ENCODE data around the gene MAPT.

The MAPT gene

DNA sequence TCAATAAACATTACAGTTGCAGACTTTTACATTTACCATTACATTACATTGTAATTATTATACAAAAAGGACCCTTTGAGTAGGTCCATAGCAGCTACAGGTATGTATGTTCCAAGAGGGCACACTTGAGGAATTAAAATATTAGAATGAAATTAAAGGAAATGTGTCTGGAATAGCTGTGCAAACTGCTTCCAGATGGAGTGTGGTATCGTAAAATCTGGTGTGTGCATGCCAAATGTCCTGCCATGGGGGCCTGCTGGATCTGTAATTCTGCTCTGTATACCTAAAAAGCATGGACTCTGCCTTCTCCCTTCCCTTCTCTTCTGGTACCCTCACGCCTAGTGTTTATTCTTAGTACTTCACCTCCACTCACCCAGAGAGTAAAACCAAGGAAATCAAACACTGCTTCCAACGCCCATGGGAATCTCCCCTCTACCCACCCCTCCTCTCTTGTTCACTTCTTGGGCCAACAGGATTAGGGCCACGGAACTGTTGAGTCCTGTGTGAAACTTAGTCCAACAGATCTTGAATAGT lies 143.4 kb downstream of the MAPT start:
- no peak for FAIRE-seq
- DNase-seq (ENCODE audit: insufficient read length, low spot score) = no peak

DNA sequence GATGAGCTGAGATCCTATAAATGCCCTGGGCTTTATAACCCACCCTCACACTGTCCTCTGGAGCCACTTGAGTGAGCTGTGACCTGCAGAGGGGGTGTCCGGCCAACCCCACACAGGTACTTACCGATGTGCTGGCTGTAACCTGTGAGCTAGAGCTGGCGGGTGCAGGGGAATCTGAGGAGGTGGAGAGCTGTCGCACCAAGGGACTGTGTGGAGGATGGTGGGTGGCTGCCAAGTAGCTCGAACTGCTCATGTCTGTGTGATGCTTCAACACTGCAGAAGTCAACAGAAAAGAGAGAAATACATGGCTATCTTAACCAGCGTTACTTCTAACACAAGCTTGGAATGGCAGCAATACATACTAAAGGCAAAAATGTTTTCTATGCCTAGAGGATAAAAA lies 144.1 kb downstream of the MAPT start:
- DNase-seq (ENCODE audit: insufficient read length, low spot score) (no peak), FAIRE-seq (peak; percentile 69)

DNA sequence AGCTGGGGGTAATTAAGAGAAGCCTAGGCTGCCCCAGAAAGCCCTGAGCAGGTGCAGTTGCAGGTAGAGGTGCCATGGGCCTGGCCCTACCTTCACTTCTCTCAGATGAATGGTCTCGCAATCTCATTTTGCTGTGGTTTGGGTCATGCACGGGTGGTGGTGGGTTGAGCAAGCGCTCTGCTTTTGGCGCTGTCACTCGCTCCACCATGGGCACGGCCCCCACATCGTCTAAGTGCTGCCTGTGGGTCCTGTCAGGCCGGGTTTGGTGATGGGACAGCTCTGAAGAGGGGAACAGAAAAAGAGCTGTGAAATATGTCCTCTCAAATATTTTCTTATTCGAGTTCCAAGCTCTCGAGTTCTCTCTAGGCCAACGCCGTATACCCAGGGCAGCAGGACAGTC lies 144.6 kb downstream of the MAPT start:
- FAIRE-seq = no peak
- DNase-seq (ENCODE audit: insufficient read length, low spot score) = no peak

GRCh38 chr17:46039592-46040186 lies 145.3 kb downstream of the MAPT start:
- FAIRE-seq (no peak), DNase-seq (ENCODE audit: insufficient read length, low spot score) (no peak)

DNA sequence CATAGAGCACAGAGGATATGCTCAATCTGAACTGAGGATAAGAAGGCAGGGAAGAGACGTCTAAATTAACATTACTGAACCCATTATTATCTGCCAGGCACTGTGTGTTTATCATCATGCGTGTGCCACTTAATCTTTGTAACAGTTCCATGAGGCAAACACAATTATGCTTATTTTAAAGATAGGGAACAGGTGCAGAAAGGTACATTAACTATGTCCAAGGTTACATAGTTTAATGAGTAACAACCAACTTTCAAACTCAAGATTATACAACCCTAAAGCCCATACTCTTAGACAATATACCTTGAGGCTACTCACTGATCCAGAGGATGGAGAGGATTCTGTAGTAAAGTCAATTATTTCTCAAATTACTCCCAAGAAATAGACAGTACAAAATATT lies 147.9 kb downstream of the MAPT start:
- FAIRE-seq (no peak), DNase-seq (ENCODE audit: insufficient read length, low spot score) (no peak)

DNA sequence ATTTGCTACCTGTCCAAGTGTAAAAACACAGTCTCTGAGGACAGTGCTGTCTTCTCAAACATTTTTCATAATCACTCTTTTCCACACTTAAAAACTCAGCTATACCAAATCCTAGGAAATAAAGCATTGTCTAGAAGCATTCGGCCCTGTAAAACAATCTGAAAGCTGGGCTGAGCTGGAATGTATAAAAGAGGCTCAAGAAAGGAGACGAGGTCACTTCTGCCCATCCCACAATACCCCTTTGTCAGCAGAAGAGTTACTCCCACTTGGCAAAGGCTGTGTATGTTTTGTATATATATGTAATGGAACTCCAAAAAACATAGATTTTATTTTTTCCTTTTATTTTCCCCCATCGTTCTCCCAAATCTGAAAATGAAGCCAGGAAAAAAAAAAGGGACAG lies 148.6 kb downstream of the MAPT start:
- no peak for FAIRE-seq
- no peak for DNase-seq (ENCODE audit: insufficient read length, low spot score)

GRCh38 chr17:46043606-46044005 lies 149.3 kb downstream of the MAPT start:
- no peak for FAIRE-seq
- DNase-seq (ENCODE audit: insufficient read length, low spot score) = no peak

DNA sequence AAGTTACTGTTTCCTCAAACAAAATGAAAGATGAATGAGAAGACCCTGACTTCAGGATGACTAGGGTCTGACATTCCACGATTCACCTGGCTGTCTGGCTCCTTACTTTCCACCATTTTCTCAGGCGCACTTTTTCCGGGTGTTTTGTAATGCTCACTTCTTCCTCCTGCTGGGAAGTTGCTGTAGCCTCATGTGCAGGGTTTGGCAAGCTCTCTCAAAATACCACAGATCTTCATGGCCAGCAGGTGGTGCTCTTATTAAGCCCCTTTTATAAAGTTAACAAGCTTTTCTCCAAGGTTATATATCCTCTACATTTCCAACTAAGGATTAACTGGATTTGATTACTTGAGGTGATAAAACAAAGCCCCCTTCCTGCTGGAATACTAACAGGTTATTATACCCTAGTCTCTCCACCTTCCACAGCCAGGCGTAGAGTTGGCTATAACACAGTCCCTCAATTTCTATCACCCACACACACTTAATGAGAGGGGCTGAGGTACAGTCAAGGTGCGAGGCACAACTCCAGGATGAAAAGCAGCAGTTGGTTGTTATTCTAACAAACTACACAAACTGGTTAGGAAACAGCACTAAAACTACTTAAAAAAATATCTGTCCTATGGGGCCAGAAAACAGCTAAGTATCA lies 150.1 kb downstream of the MAPT start:
- FAIRE-seq (peak; percentile 91), DNase-seq (ENCODE audit: insufficient read length, low spot score) (peak; percentile 84)

GRCh38 chr17:46044989-46045388 lies 150.6 kb downstream of the MAPT start:
- FAIRE-seq = no peak
- no peak for DNase-seq (ENCODE audit: insufficient read length, low spot score)

DNA sequence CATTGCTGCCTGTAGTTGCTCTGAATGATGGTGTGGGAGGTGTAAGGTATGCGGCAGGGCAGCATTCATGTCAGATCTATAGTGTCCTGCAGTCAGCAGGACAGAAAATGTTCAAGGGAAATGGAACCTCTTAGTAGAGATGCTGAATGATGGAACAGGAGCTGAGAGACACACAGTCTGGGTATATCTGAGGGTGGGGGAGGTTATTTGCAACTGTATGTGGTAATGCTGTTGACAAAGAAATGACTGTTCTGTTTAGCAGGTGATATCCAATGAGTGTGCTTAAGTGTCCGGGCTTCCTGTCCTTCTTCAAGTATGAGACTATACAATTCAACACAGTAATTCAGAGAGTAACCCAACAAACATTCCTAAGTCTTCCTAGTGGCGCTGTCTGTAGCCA lies 151.3 kb downstream of the MAPT start:
- DNase-seq (ENCODE audit: insufficient read length, low spot score) = no peak
- no peak for FAIRE-seq

- DNase-seq (ENCODE audit: insufficient read length, low spot score) (no peak), FAIRE-seq (peak; percentile 23)
Measured at GRCh38 chr17:46046957-46047356, 152.6 kb downstream of the MAPT start.

DNA sequence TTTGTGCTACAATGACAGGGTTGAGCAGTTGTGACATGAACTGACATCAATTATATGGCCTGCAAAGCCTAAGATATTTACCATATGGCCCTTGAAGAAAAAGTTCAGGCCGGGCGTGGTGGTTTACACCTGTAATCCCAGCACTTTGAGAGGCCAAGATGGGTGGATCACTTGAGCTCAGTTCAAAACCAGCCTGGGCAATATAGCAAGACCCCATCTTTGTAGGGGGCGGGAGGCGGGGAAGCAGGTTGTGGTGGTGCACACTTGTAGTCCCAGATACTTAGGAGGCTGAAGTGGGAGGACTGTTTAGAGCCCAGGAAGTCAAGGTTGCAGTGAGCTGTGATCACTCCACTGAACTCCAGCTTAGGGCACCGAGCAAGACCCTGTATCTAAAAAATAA lies 153.0 kb downstream of the MAPT start:
- FAIRE-seq = no peak
- no peak for DNase-seq (ENCODE audit: insufficient read length, low spot score)

- DNase-seq (ENCODE audit: insufficient read length, low spot score) = no peak
- no peak for FAIRE-seq
Measured at GRCh38 chr17:46047856-46048255, 153.5 kb downstream of the MAPT start.

DNA sequence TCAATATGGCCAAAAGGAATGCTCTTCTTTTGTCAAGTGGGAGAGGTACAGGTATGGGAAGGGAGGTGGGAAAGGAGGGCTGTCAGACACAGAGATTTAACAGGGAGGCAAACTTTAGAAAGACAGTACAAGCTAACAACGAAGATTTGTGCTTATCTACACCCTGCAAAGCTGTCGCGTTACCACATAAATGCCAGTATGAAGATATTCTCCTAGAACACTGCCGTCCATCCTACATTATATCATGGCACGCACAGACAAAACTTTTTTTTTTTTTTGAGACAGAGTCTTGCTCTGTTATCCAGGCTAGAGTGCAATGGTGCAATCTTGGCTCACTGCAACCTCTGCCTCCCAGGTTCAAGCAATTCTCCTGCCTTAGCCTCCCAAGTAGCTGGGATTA lies 155.3 kb downstream of the MAPT start:
- DNase-seq (ENCODE audit: insufficient read length, low spot score) (no peak), FAIRE-seq (peak; percentile 13)

DNA sequence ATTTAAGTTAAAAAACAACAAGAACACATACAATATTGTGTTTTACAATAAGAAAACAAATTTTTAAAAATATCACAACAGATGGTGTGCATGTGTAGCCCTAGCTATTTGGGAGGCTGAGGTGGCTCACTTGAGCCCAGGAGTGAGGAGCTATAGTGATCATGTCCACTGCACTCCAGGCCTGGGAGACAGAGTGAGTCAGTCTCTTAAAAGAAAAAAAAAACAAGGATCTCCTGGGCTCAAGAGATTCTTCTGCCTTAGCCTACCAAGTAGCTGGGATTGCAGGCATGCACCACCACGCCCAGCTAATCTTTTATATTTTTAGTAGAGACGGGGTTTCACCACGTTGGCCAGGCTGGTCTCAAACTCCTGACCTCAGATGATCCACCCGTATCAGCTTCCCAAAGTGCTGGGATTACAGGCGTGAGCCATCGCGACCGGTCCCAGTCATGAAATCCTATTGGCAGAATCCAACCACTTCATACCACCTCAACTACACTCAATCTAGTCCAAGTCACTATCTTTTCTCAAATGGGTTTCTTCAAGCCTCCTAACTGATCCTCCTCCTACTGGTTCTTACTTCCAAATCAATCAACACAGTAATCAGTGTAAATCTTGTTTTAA lies 159.7 kb downstream of the MAPT start:
- FAIRE-seq (peak; percentile 74), DNase-seq (ENCODE audit: insufficient read length, low spot score) (no peak)

DNA sequence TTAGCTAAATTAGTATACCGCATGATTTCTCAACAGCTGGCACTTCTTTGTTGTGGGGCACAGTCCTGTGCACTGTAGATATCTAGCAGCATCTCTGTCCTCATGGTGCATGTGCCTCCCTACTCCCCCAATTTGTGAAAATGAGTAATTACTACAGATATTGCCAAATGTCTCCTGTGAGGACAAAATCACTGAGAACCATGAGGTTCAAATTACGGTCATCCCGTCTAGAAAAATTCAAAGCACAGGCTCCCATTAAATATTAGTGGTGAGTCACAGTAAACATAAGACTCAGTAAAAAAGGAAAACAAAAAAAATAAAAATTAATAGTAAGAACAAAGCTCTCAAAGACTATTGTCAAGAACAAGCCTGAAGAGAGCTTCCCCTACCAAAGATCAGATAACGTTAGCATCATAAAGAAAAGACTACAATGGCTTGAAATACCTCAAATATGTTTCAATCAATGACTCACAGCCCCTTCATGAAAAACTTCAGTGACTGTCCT lies 162.5 kb downstream of the MAPT start:
- DNase-seq (ENCODE audit: insufficient read length, low spot score) (peak; percentile 50), FAIRE-seq (peak; percentile 73)

- FAIRE-seq (peak; percentile 73), DNase-seq (ENCODE audit: insufficient read length, low spot score) (no peak)
Measured at GRCh38 chr17:46057366-46057765, 163.0 kb downstream of the MAPT start.

- FAIRE-seq = no peak
Measured at GRCh38 chr17:46059486-46059885, 165.1 kb downstream of the MAPT start.

GRCh38 chr17:46060461-46060860 lies 166.1 kb downstream of the MAPT start:
- DNase-seq (ENCODE audit: insufficient read length, low spot score) (no peak), FAIRE-seq (no peak)

More at GRCh38 chr17:46059486-46059885, 165.1 kb downstream of the MAPT start:
- DNase-seq (ENCODE audit: insufficient read length, low spot score) = no peak

DNA sequence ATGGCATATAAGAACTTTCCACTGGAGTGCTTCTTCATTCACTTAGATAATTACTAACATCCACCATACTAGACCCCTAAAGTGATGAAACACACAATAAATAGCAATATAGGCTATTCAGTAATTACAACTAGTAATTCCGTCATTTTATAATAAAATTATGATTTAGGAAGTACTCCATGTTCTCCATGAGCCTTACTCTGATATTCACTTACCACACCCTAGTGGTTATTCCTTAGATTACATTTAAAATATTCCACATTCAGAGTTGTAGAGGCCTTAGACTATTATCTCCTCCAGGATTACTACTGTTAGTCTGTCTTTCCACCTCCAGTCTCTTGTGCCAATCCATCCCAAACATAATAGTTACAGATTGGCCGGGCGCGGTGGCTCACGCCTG lies 167.1 kb downstream of the MAPT start:
- peak; percentile 46 for DNase-seq (ENCODE audit: insufficient read length, low spot score)
- FAIRE-seq = no peak

DNA sequence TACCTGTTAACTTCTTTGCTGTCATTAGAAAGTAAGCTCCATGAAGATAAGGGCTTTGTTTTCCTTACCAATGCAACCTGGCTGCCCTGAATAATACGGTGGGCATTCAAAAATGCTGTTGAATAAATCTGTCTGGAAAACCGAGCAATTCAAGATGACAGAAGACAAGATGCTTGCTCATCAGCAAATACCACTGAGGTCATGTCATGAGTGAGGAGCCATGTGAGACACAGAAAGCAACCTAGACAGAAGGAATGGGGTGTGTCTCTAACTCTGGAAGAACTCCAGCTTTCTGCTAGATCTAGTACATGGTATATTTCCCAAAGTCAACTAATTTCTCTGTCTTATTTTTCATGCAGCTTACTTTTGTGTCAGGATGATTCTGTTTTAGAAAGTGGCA lies 168.9 kb downstream of the MAPT start:
- DNase-seq (ENCODE audit: insufficient read length, low spot score) (peak; percentile 90), FAIRE-seq (peak; percentile 98)

DNA sequence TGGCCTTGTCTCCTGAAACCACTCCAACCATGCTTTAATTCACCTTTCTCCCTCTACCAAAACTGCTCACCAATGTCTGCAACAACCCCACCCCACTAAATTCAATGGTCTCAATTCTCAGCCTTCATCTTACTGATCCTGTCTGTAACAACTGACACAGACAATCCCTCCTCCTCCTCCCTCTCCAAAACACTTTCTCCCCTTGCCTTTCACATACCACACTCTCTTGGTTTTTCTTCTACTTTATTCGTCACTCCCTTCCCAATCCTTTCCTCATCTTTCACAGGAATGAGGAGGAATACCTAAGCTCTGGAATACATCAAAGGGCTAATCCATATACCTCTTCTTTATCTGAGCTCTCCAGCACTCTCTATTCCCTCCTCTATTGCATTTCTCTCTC lies 170.1 kb downstream of the MAPT start:
- FAIRE-seq = no peak

More for the DNA sequence above, 170.1 kb downstream of the MAPT start:
- DNase-seq (ENCODE audit: insufficient read length, low spot score) = no peak
